Stimulated activated naive CD4-positive, alpha-beta T cell treated with Interleukin-2 at 50 U/mL for 16 hours (primary cell): Measurements from ENCODE around the gene SPAG9.

Experiments
- DNase-seq: peaks from one replicate; lab custom pipeline; 2025; lab: John Stamatoyannopoulos, UW

The SPAG9 gene

DNA sequence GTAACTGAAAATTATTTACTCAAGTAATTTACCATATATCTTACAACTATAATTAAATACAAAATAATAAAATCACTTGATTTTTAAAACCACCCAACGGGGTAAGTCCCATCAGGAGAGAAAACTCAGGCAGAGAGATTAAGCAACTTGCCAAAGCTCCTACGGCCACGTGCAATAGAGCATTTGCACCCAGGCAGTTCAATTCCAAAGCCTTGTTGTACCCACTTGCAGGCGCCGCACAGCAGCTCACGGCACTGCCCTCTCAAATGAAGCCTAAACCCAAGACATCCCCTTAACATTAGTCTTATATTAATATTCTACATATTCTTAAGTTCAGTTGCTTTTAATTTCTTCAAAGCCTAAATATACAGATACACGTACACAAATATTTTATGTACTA, 75.7 kb downstream of the SPAG9 start:
- no peak for DNase-seq

DNA sequence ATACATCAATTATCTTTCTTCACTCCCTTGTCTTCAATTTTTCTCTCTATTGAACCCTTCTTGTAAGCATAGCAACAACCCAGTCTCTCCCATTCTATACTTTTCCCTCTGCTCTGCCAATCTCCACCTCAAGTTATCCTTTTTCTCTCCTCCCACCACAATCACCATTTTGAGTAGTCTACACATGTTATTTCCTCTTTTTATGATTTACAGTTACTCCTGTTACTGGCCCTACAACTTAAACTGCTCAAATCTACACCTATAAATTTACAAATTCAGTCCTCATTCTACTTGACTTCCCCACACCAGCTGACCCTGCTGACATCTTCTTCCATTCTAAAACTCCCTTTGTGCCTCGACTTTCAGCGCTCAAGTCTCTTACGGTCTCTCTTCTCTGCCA, 84.6 kb downstream of the SPAG9 start:
- no peak for DNase-seq

DNA sequence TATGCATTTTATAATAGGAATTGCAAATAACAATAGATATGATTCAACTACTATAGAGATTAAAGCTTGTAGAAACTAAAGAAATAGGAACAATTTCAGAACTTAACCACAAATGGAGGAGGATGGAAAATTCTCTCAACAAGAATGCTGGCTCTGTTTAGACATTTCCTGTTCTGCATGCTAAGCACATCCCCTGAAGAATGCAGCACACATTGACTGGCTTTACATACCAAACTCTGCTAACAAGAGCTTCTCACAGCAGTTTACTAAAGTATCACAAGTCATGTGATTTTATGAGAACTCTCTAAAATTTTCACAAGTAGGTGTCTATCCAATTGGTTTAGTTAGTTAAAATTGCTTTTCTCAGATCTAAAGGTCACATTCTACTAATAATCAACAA, 85.2 kb downstream of the SPAG9 start:
- no peak for DNase-seq

DNA sequence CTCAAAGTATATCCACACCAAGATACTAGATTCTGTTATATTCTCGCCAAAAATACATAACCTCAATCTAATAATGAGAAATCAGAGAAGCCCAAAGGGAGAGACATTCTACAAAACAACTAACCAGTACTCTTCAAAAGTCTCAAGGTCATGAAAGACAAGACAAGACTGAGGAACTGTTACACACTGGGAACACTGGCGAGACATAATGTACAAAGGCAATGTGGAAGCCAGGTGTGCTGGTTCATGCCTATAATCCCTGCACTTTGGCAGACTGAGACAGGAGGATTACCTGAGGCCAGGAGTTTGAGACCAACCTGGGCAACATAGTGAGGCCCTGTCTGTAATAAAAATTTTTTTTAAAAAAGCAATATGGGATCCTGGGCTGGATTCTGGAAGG, 85.9 kb downstream of the SPAG9 start:
- no peak for DNase-seq

DNA sequence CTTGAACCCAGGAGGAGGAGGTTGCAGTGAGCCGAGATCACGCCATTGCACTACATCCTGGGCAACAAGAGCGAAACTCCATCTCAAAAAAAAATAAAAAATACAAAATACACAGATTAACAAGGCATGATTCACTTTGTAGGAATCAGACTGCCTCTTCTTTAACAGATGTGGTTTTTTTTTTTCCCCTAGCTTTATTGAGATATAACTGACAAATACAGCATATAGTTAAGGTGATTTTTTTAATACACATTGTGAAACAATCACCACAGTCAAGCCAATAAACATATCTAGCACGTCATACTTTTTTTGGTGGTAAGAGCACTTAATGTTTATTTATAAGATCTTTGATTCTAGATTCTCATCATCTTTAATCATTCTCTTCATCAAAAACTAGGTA, 87.8 kb downstream of the SPAG9 start:
- DNase-seq = no peak

DNA sequence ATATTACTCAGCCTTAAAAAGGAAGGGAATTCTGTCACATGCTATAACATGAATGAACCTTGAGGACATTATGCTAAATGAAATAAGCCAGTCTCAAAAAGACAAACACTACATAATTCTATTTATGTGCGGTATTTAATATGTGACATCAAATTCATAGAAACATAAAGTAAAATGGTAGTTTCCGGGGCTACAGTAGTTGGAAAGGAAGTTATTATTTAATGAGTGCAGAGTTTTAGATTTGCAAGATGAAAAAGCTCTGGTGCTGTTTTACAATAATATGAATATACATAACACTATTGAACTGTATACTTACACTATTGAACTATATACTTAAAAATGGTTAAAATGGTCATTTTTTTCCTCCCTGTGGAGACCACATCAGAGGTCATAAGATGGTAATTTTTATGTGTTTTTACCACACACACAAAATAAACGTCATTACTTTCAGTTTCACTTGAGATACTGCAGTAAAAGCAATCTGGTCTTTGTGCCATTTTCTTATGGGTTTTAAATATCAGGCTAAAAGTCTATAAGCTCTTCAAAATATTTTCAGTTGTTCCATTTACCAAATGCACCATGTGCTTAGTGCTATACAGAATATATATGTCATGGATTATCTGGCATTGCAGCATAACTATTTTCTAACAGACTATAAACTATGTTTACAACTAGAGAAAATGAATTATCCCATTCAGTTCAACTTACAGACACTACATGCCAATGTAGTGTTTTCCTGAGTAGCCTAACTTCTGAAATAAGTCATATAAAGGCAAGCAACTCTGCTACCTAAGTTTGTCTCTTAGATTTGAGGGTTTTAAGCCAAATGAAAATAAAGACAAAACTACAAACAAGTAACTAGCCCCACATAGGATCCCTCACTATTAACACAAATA, 90.9 kb downstream of the SPAG9 start:
- DNase-seq = no peak

DNA sequence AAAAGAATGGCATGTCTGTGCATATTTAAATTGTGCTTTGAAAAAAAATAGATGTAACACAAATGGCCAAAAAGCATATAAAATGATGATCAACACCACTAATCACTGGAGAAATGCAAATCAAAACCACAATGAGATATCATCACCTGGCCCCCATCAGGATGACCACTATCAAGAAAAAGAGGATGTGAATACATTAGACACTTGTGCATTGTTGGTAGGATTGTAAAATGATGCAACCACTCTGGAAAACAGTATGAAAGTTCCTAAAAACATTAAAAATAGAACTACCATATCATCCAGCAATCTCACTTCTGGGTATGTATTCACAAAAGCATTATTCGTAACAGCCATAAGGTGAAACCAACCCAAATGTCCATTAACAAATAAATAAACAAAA, 91.5 kb downstream of the SPAG9 start:
- no peak for DNase-seq

DNA sequence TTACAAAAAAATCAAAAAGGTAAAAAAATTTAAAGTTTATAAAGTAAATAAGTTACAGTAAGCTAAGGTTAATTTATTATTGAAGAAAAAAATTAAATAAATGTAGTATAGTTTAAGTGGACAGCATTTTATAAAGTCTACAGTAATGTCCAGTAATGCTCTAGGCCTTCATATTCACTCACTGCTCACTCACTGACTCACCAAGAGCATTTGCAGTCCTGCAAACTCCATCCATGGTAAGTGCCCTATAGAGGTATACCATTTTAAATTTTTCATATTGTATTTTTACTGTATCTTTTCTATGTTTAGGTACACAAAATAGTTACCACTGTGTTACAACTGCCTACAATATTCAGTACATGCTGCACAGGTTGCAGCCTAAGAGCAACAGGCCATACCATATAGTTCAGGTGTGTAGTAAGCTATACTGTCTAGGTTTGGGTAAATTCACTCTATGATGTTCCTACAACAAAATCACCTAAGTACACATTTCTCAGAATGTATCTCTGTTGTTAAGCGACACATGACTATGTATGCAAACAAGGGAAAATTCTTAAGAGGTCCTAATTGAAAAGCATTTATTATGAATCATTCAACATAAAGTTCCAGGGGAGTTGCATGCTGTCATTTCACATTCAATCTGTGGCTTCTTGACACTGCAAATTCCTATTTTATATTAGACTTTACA, 92.3 kb downstream of the SPAG9 start:
- DNase-seq = no peak

DNA sequence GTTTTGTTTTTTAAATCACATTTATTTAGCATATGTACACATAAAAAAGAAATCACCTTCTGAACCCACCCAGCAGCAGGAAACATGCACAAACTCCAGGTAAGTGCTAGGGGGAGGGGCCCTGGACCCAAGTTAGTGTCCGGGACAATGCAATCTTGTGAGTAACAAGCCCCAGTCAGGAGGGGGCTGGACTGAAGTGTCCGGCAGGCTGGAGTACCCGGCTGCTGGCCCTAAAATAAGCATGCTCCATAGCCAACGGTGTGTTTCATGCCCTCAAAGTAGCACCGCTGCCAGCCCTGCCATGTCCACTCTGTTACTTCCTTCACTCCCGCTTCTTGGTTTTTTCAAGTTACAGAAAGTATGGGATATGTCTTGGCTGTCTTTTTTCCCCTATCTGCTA, 102.1 kb downstream of the SPAG9 start:
- DNase-seq = no peak

DNA sequence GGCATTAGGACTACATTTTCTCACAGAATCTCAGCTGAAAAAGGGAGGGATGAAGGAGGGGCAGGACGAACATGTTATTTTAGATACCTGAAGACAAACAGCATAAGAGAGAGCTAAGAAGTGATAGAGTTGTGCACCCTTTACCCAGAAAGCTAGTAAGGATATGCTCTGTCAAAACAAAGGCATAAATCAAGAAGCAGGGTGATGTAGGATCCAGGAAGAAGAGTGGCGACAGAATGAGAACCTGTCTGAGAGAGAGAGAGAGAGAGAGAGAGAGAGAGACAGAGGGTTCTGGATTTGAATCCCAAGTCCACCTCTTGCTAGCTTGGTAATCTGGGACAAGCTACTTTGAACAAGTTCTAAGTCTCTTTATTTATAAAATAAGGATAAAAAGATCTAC, 103.4 kb downstream of the SPAG9 start:
- DNase-seq = no peak

DNA sequence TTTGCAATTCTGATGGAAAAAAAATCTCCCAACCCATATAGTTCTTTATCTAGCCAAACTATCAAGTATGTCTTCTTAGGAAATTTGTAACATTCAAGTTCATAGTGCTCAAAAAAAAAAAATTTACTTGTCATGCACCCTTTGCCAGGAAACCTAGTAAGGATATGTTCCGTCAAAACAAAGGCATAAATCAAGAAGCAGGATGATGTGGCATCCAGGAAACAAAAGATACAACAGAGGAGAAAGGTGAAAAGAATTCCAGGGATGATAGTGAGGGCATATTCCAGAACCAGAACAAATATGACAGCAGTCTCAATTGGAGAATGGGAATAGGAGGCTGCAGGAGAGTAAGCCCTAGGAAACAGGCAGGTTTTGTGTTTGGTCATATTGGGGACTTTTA, 104.6 kb downstream of the SPAG9 start:
- no peak for DNase-seq

DNA sequence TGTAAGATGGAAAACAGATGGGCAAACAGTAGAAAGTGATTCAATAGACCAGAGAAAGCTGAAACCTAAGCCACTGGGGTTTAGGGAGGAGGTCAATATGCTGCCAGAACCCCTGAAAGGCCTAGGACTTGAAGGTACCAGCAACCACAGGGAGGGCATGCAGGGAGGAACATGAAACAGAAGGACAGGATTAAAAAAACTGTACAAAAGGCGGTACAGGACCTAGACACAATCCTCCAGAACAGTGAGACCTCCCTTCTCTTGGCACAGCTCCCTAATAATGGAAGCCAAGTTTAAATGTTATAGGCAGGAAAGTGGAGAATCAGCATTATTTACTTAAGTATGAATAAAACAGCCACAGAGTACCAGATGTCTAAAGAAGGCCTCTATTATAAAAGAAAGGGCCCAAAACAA, 105.5 kb downstream of the SPAG9 start:
- DNase-seq = no peak

DNA sequence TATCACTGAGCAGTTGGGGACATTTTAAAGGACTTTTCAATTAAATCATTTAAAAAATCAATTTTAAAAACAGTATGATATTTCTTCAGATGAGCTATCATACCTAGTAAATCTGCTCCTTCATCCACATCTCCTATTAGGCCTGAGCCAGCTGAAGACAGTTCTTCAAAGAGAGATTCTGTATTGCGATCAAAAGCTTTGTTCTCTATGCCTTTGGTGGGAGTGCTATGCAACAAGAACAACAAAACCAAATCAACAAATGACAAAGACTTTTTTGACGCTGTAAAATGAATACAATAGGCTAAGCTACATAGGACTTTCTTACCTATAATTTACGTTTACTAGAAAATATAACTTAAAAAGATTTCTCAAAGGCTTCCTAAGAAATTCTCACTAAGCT, 106.5 kb downstream of the SPAG9 start:
- no peak for DNase-seq

DNA sequence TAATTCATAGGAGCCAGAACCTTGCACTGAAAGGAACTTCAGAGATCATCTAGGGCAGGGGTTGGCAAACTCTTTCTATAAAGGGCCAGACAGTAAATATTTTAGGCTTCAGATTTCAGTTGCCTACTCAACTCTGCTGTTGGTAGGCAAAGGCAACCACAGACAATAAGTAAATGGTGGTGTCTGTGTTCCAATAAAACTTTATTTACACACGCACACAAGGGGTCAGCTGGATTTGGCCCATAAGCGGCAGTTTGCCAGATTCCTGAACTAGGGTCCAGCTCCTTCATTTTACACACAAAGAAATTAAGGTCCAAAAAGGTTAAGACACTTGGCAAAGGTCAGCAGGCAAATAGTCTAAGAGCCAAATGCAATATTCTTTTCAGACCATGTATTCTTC, 107.3 kb downstream of the SPAG9 start:
- DNase-seq = no peak

DNA sequence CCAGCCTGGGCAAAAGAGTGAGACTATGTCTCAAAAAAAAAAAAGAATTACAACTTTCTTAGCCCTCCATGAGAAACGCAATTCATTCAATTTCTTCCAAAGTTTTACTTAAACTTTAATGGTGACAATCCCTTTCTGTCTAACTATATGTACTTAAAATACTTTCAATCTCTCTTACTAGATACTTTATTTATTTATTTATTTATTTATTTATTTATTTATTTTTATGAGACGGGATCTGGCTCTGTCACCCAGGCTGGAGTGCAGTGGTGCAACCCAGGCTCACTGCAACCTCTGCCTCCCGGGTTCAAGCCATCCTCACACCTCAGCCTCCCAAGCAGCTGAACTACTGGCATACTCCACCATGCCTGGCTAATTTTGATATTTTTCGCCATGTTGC, 108.1 kb downstream of the SPAG9 start:
- DNase-seq = no peak

DNA sequence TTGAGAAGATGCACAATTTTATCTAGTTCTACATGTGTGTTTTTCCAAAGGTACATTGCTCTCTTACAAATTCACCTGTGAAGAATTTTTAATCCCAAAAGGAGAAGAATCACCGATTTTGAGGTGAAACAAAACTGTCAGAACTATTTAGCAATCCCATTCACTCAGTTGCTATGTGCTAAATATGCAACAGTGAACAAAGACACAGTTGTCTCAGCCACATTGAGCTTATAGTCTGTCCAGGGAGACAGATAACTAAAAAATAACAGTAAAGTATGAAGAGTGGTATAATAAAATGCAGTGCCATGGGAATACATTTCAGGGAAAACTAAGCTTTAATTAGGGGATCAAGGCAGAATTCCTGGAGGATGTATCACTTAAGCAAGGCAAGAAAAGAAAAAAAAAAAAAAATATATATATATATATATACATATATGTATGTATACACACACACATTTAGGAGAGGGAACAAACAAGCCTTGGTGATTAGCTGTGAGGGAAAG, 110.4 kb downstream of the SPAG9 start:
- no peak for DNase-seq

DNA sequence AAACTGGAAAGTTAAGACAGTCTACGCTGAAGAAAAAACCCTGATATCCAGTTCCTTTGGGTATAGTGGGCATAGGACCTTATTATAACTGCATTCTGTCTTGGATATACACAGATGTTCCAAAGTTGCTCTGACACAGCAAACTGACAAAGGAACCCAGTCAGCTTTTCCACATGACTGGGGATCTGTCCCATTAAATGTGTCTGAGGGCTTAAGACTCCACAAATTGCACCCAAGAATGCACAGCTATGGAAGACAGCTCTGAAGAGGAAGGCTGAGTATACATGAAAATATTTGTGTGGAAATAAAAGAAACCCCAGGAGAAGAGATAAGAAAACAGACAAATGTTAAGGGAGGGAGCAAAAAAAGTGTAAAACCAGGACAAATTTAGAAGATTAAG, 114.1 kb downstream of the SPAG9 start:
- DNase-seq = no peak

DNA sequence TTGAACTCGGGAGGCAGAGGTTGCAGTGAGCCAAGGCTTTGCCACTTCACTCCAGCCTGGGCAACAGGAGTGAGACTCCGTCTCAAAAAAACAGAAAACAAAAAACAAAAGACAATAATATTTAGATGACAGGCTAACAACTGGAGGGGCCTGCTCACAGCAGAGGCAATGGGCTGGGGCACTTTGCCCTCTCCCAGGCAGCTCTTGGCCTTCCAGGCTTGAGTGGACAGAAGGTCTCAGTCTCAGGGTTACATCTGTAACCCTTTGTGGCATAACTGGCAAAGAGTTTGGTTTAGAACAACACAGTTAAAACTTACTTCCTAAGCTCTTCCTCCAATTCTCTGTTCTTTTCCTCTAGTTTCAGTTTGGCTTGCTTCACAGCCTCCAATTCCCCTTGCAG, 114.9 kb downstream of the SPAG9 start:
- no peak for DNase-seq

DNA sequence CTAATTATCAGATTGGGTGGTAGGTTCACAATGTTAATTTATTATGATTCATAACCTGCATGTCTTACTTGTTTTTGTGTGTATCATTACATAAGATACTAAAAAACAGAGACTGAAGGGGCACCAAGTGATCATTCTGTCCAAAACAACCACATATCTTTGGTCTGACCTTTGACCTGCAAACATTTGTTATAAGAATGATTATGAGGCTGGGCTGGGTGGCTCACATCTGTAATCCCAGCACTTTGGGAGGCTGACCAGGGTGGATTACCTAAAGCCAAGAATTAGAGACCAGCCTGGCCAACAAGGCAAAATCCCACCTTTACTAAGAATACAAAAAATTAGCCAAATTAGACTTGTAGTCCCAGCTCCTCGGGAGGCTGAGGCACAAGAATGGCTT, 116.4 kb downstream of the SPAG9 start:
- DNase-seq = no peak

DNA sequence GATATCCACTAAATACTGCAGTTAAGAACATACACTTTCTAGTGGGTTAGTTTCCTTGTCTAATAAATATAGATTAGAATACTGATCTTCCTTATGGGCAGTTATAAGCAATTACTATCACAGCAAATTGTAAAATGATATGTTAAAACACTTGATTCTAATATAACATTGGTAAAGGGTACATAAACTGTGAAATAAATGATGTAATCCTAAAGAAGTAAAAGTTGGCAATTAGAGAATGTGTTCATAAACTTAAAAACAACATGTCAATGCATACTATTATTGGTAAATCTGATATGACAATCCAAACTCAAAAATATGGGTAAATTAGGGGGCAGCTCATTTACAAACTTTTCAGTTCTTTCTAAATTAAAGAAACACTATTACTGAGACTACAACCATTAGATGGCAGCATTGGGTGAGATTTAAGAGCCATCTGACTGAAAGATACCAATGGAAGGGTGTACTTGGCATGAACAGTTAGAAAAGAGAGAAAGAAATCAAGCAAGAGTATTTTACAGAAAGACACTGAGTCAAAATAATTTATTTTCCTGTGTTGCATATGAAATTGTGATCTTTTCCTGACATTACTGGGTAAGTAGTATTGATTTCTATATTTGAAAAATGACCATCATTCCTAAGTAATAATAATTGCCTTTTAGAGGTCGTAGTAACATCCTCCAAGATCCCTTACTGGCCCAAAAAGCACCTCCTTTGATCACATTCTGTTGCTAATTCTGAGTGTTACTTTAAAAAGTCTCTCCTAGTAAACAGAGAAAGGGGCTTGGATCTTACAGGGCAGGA, 119.6 kb downstream of the SPAG9 start:
- no peak for DNase-seq

DNA sequence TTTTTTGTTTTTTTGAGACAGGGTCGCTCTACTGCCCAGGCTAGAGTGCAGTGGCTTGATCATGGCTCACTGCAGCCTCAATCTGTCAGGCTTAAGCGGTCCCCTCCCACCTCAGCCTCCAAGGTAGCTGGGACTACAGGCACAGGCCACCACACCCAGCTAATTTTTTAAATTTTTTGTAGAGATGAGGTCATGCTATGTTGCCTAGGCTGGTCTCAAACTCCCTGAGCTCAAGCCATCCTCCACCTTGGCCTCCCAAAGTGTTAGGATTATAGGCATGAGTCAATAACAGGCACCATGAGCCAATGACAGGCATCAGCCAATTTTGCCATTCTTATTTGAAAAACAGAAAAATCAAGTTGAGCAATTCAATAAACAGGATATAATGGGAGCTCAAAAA, 125.0 kb downstream of the SPAG9 start:
- no peak for DNase-seq

DNA sequence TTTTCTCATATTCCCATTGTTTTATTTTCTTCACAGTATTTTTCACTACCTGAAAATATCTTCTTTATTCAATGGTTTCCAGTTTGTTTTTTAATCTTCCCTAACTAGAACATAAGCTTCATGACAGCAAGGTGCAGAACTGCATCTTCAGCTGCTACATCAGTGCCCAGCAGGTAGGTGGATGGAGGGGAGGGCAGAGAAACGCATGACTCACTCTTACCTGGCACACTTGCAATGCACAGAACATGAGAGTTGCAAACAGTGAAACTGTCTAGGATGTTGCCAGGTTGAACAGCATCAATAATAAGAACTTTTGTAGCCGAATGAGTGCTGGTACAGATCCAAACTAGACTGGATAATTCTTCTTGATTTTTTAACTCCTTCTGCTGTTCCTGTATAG, 127.1 kb downstream of the SPAG9 start:
- no peak for DNase-seq

DNA sequence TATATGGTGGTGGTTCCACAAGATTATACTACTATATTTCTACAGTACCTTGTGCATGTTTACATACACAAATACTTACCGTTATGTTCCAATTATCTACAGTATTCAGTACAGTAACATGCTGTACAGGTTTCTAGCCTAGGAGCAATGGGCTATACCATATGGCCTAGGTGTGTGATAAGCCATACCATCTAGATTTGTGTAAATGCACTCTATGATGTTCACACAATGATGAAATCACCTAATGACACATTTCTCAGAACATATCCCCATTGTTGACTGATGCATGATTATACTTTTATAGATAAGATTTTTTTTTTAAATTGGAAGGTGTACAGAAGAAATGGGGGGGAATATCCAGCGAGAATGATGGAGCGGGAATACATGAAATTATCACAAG, 131.5 kb downstream of the SPAG9 start:
- no peak for DNase-seq
